ENCODE results near the gene MAS1L.

DNA sequence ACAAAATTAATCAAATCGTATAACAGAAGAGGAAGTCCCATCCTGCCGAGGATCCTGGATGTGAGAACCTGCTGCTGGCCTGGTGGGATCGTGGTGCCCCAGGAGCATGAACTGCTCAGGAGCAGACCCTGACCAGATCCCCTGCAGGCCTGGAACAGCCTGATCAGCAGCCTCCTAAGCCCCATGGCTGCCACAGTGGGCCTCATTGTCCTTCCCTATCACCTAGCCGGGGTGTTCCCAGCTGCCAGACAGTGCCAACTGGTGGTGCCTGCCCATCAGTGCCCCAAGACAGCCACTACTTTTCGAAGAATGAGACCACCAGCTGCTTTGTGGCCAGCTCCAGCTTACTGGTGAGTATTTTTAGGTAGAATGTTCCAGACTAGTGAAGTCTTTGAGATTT is 19.6 kb upstream of the MAS1L start:
- TF ChIP-seq POLR2A (IDR thresholded peaks at IDR 0.05) = no peak
- TF ChIP-seq CTCF (IDR thresholded peaks at IDR 0.05) = no peak
